Endothelial cell of umbilical vein (primary cell): Measurements from ENCODE around the gene MARK3. TPM values are rescaled to one million over a fixed set of nuclear protein-coding genes. Genes with fewer than 3 reads are reported as not detected.

ENCODE experiments used
- BruUV-seq: library from RNA; stranded (reverse); fragments of 400-500 nt; replicated peaks from 2 replicates; lab custom pipeline; 2021; lab: Mats Ljungman, UMichigan
- CTCF ChIA-PET: fragments of 300-600, 350-600 bp; sonication (Branson Sonifier 250); formaldehyde crosslinking; loops from one replicate; lab custom pipeline; 2021; ENCODE audit warnings: antibody characterized with exemption, inconsistent platforms; lab: Charles Lee
- POLR2A ChIA-PET: fragments of 300-600, 350-600 bp; sonication (Branson Sonifier 250); formaldehyde crosslinking; loops from one replicate; lab custom pipeline; 2021; ENCODE audit warnings: antibody characterized with exemption, inconsistent platforms; lab: Charles Lee
- DNase-seq: peaks from one replicate; pipeline ENCODE4 v3.0.0-alpha.2; 2011; ENCODE audit warnings: low read depth, low spot score
- FAIRE-seq: peaks from 2 replicates; lab custom pipeline; 2011; peaks lifted over from hg19 to GRCh38; lab: Jason Lieb, UNC
- H2AFZ ChIP-seq: 2 replicates; pipeline ENCODE4 v1.6.0; 2012; ENCODE audit warnings: low read depth, low read length, control low read depth, inconsistent platforms
- H3K27ac ChIP-seq: 2 replicates; pipeline ENCODE4 v1.5.1; 2011; ENCODE audit warnings: low read depth, mild to moderate bottlenecking, control low read depth, low read length, moderate library complexity; ENCODE audit not compliant: insufficient read depth
- H3K27me3 ChIP-seq, 2 experiments: 2 replicates each; pipeline versions ENCODE4 v1.6.0 to v1.6.1; 2011; ENCODE audit warnings: low read length in 2 of 2, mixed read lengths in 1 of 2; ENCODE audit not compliant: control insufficient read depth in 2 of 2, insufficient read depth in 2 of 2
- H3K36me3 ChIP-seq, 2 experiments: 2 replicates in 1 of 2; 3 replicates in 1 of 2; pipeline ENCODE4 v1.5.1; 2011; ENCODE audit warnings: low read length in 2 of 2, mild to moderate bottlenecking in 1 of 2, moderate library complexity in 1 of 2; ENCODE audit not compliant: control insufficient read depth in 2 of 2, insufficient read depth in 2 of 2; ENCODE audit errors: extremely low read depth in 1 of 2
- H3K4me1 ChIP-seq: 3 replicates; pipeline ENCODE4 v1.5.1; 2011; ENCODE audit warnings: mild to moderate bottlenecking, low read length; ENCODE audit not compliant: control insufficient read depth, insufficient read depth; ENCODE audit errors: extremely low read depth
- H3K4me2 ChIP-seq: 2 replicates; pipeline ENCODE4 v1.6.1; 2011; ENCODE audit warnings: low read length, control low read depth, mixed read lengths; ENCODE audit not compliant: insufficient read depth
- H3K4me3 ChIP-seq, 3 experiments: fragments of 200-600 bp in 1 of 3; sonication (generic), shearing (Covaris generic) in 1 of 3; replicated peaks in 1 of 3; 2 replicates each; pipeline ENCODE4 v1.5.1; 2011 to 2016; ENCODE audit warnings: control low read depth in 3 of 3, low read length in 3 of 3, mild to moderate bottlenecking in 2 of 3, inconsistent platforms in 1 of 3, low read depth in 1 of 3, moderate library complexity in 1 of 3; ENCODE audit not compliant: insufficient read depth in 1 of 3
- H3K79me2 ChIP-seq: 2 replicates; pipeline ENCODE4 v1.6.0; 2012; ENCODE audit warnings: low read length, inconsistent platforms; ENCODE audit not compliant: control insufficient read depth, insufficient read depth
- H3K9ac ChIP-seq: replicated peaks from 2 replicates; pipeline ENCODE3; 2011; ENCODE audit warnings: low read length, control low read depth; ENCODE audit not compliant: insufficient read depth; ENCODE audit errors: extremely low read depth
- H3K9me1 ChIP-seq: replicated peaks from 3 replicates; pipeline ENCODE4 v1.6.0; 2011; ENCODE audit warnings: mild to moderate bottlenecking, low read length; ENCODE audit not compliant: control insufficient read depth, insufficient read depth; ENCODE audit errors: extremely low read depth
- H3K9me3 ChIP-seq: replicated peaks from 2 replicates; pipeline ENCODE4 v1.5.1; 2012; ENCODE audit warnings: low read length, inconsistent platforms; ENCODE audit not compliant: control insufficient read depth, insufficient read depth
- H4K20me1 ChIP-seq: replicated peaks from 2 replicates; pipeline ENCODE3; 2011; ENCODE audit warnings: mild to moderate bottlenecking, low read length; ENCODE audit not compliant: control insufficient read depth, insufficient read depth; ENCODE audit errors: extremely low read depth
- CTCF ChIP-seq, 2 donors: IDR thresholded peaks; 1 replicate in 1 of 2; 2 replicates in 1 of 2; pipeline ENCODE4 v1.5.1; 2011; ENCODE audit warnings: low read length in 2 of 2, mild to moderate bottlenecking in 2 of 2, moderate library complexity in 2 of 2, control low read depth in 1 of 2, inconsistent platforms in 1 of 2, low read depth in 1 of 2; ENCODE audit not compliant: insufficient read depth in 1 of 2; ENCODE audit errors: extremely low read depth in 1 of 2
- EZH2 ChIP-seq: IDR thresholded peaks from 2 replicates; pipeline ENCODE4 v1.6.1; 2012; ENCODE audit warnings: borderline replicate concordance, low read depth, mild to moderate bottlenecking, moderate library complexity, low read length, inconsistent platforms; ENCODE audit not compliant: severe bottlenecking
- FOS ChIP-seq: IDR thresholded peaks from 2 replicates; pipeline ENCODE4 v1.6.1; 2011; ENCODE audit warnings: mild to moderate bottlenecking, low read length, moderate library complexity, borderline replicate concordance; ENCODE audit not compliant: insufficient read depth
- GATA2 ChIP-seq: IDR thresholded peaks from 2 replicates; pipeline ENCODE4 v1.7.0; 2011; ENCODE audit warnings: low read depth, mild to moderate bottlenecking, moderate library complexity, mixed read lengths, low read length; ENCODE audit not compliant: insufficient read length, insufficient read depth
- JUN ChIP-seq: IDR thresholded peaks from 2 replicates; pipeline ENCODE4 v1.6.1; 2011; ENCODE audit warnings: borderline replicate concordance, low read depth; ENCODE audit not compliant: insufficient read length, insufficient read depth
- MAX ChIP-seq: IDR thresholded peaks from 2 replicates; pipeline ENCODE4 v1.6.1; 2011; ENCODE audit not compliant: insufficient read depth, insufficient read length
- MYC ChIP-seq: IDR thresholded peaks from one replicate; pipeline ENCODE4 v1.6.1; 2011; ENCODE audit warnings: mild to moderate bottlenecking, low read depth, low read length
- POLR2A ChIP-seq: IDR thresholded peaks from 2 replicates; pipeline ENCODE4 v1.6.1; 2012; ENCODE audit warnings: low read depth, mild to moderate bottlenecking, control low read depth, low read length
- POLR2AphosphoS5 ChIP-seq: IDR thresholded peaks from 2 replicates; pipeline ENCODE4 v1.6.1; 2012; ENCODE audit warnings: low read depth, mild to moderate bottlenecking, control low read depth, low read length, moderate library complexity; ENCODE audit not compliant: insufficient read depth
- dilution Hi-C: fragments of 300-500 bp; cut with MboI; formaldehyde crosslinking; loops from one replicate; pipeline ENCODE4 v1.15.0; 2019; ENCODE audit warnings: low sequenced_read_pairs; ENCODE audit not compliant: extremely low pct_ligation_motif_present
- intact Hi-C: fragments of 100-400 bp; cut with micrococcal nuclease; formaldehyde crosslinking; loops from one replicate; pipeline ENCODE4 v1.10.0; 2022
- polyA plus RNA-seq, 4 experiments: library from polyadenylated mRNA; depleted of rRNA in 3 of 4; stranded (reverse) in 3 of 4; unstranded in 1 of 4; fragments of >200 nt; gene quantifications; 2 replicates each; pipeline versions ENCODE4 v1.2.1 to v1.2.3, GENCODE V29; 2011 to 2012; ENCODE audit warnings: missing spikeins in 1 of 4
- total RNA-seq: library from RNA; stranded (reverse); gene quantifications from 2 replicates; pipeline ENCODE4 v1.2.3, GENCODE V29; 2021

MARK3 gene
- total and polyA plus RNA-seq, 2 donors (not counting 3 experiments of a cell fraction or from before 2014, with no cell fraction given): 46.6 to 96.1 TPM

- H3K27ac ChIP-seq: no peak overlapping the region
- no peak overlapping the region for H2AFZ ChIP-seq
- dilution Hi-C loops (no loop called here), intact Hi-C loops (loop anchor here (5.0 kb wide), 1 partner anchor 93 kb away; no protein-coding TSS in a partner anchor)
- no TSS peak for BruUV-seq
- ChIA-PET POLR2A (interaction anchor here (0.9 to 1.9 kb wide), 4 partner anchors 46 to 57 kb away, joined by 3 to 19 read pairs (median 4); partner anchors contain the start of gene EIF5), CTCF (interaction anchor here (0.6 to 3.0 kb wide), 43 partner anchors 8 to 323 kb away, joined by 3 to 74 read pairs (median 4); partner anchors contain the start of gene EIF5)
- H3K9ac ChIP-seq: no peak overlapping the region
- no peak overlapping the region for H3K4me2 ChIP-seq
- H3K27me3 ChIP-seq: no peaks in the 10 kb centered on the region
- H3K9me1 ChIP-seq: no peaks in the 10 kb centered on the region
- TF ChIP-seq POLR2A: no peak
- no peak for TF ChIP-seq MAX
- TF ChIP-seq JUN: no peak
- TF ChIP-seq MYC: no peak
- TF ChIP-seq EZH2: no peak
- TF ChIP-seq FOS: no peak
- TF ChIP-seq POLR2AphosphoS5: no peak
- no peak for TF ChIP-seq GATA2
- TF ChIP-seq CTCF (IDR thresholded peaks at IDR 0.05; ENCODE audit: extremely low read depth in 1 of 2, insufficient read depth in 1 of 2, low read depth in 1 of 2, low read length in 2 of 2): no peak
- peaks cover 23% of the 10 kb centered on the region for H4K20me1 ChIP-seq
- H3K79me2 ChIP-seq: peaks cover 96% of the 10 kb centered on the region
- H3K36me3 ChIP-seq: no peaks in the 10 kb centered on the region
- FAIRE-seq: no peak
- DNase-seq: no peak
- H3K4me3 ChIP-seq: no peak overlapping the region
- H3K9me3 ChIP-seq: no peaks in the 10 kb centered on the region
- H3K4me1 ChIP-seq: peaks cover 35% of the 10 kb centered on the region
Measured at GRCh38 chr14:103390605-103391004, 5.4 kb downstream of the MARK3 start.
